ENCODE results near the gene TNFAIP3. TPM values are rescaled to one million over a fixed set of nuclear protein-coding genes. Genes with fewer than 3 reads are reported as not detected.
"Not testable (repeated sequence)": the region's sequence is repeated elsewhere in the genome, so short reads cannot be mapped to it uniquely, and the experiment has no call there.

TNFAIP3 gene
- polyA plus RNA-seq, 4 donors: 10.8 to 30.6 (median 15.3) TPM

GRCh38 chr6:137893181-137893580, 26.1 kb downstream of the TNFAIP3 start:
- Histone ChIP-seq H3K4me1 (ENCODE audit: control insufficient read depth in 3 of 3, insufficient read depth in 2 of 3, low read depth in 1 of 3, low read length in 2 of 3) (no peaks in the 10 kb centered on the region), H3K27me3 (ENCODE audit: control insufficient read depth in 3 of 3, insufficient read depth in 3 of 3, low read length in 3 of 3) (no peaks in the 10 kb centered on the region), H3K4me3 (ENCODE audit: low read depth in 1 of 3, low read length in 3 of 3) (no peak overlapping the region), H3K9me3 (ENCODE audit: control insufficient read depth in 2 of 2, insufficient read depth in 1 of 2, low read depth in 1 of 2, low read length in 1 of 2) (no peaks in the 10 kb centered on the region), H3K36me3 (ENCODE audit: control insufficient read depth in 3 of 3, insufficient read depth in 2 of 3, low read depth in 1 of 3, low read length in 3 of 3) (no peaks in the 10 kb centered on the region), H3K27ac (ENCODE audit: low read depth in 1 of 3, low read length in 2 of 3) (no peak overlapping the region)
- 85 to 92% (median 89%) methylated on average over 3 of the region's 3 CpGs for WGBS, 3 donors
- FAIRE-seq: no peak
- DNase-seq: no peak

DNA sequence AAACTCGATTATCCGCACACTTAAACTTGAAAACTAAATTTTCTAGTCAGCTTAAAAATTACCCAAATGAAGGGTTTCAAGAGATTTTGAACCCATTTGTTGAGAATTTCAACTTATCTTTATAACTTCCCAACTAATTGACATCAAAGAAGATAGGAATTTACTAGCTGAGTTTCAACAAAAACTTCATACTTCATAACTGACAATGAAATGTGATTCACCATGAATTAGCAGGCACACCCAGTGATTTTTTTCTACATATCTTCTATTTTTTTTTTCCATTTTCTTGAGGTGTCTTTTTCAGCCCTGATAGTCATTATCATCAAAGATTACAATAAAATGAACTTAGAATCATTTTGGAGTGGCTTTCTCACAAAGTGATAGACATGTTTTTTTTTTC, 26.7 kb downstream of the TNFAIP3 start:
- FAIRE-seq (no peak), DNase-seq (no peak)
- no peaks in the 10 kb centered on the region for H3K36me3 ChIP-seq (ENCODE audit: control insufficient read depth in 3 of 3, insufficient read depth in 2 of 3, low read depth in 1 of 3, low read length in 3 of 3)
- no peaks in the 10 kb centered on the region for H3K27me3 ChIP-seq (ENCODE audit: control insufficient read depth in 3 of 3, insufficient read depth in 3 of 3, low read length in 3 of 3)
- H3K4me1 ChIP-seq (ENCODE audit: control insufficient read depth in 3 of 3, insufficient read depth in 2 of 3, low read depth in 1 of 3, low read length in 2 of 3): no peaks in the 10 kb centered on the region
- H3K27ac ChIP-seq (ENCODE audit: low read depth in 1 of 3, low read length in 2 of 3): no peak overlapping the region
- no peak overlapping the region for H3K4me3 ChIP-seq (ENCODE audit: low read depth in 1 of 3, low read length in 3 of 3)
- no peaks in the 10 kb centered on the region for H3K9me3 ChIP-seq (ENCODE audit: control insufficient read depth in 2 of 2, insufficient read depth in 1 of 2, low read depth in 1 of 2, low read length in 1 of 2)
- WGBS, 3 donors: 94 to 98% (median 94%) methylated on average over 2 of the region's 2 CpGs

DNA sequence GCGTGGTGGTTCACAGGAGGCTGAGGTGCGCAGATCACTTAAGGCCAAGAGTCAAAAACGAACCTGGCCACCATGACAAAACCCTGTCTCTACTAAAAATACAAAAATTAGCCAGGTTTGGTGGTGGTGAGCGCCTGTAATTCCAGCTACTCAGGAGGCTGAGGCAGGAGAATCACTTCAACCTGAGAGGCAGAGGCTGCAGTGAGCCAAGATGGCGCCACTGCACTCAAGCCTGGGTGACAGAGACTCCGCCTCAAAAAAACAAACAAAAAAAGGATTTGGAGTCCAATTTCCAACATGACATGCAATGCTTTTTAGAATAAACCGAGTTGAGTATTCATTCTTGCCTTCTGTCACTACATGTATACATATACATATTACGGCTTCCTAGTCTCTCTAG, 27.3 kb downstream of the TNFAIP3 start:
- not testable (repeated sequence) for H3K36me3 ChIP-seq (ENCODE audit: control insufficient read depth in 3 of 3, insufficient read depth in 2 of 3, low read depth in 1 of 3, low read length in 3 of 3); FAIRE-seq; DNase-seq; H3K9me3 ChIP-seq (ENCODE audit: control insufficient read depth in 2 of 2, insufficient read depth in 1 of 2, low read depth in 1 of 2, low read length in 1 of 2); H3K4me1 ChIP-seq (ENCODE audit: control insufficient read depth in 3 of 3, insufficient read depth in 2 of 3, low read depth in 1 of 3, low read length in 2 of 3); H3K4me3 ChIP-seq (ENCODE audit: low read depth in 1 of 3, low read length in 3 of 3); H3K27ac ChIP-seq (ENCODE audit: low read depth in 1 of 3, low read length in 2 of 3); H3K27me3 ChIP-seq (ENCODE audit: control insufficient read depth in 3 of 3, insufficient read depth in 3 of 3, low read length in 3 of 3)
- WGBS, 3 donors: 71 to 85% (median 79%) methylated on average over 8 of the region's 8 CpGs

- Histone ChIP-seq H3K27ac (ENCODE audit: low read depth in 1 of 3, low read length in 2 of 3) (no peak overlapping the region), H3K4me1 (ENCODE audit: control insufficient read depth in 3 of 3, insufficient read depth in 2 of 3, low read depth in 1 of 3, low read length in 2 of 3) (no peaks in the 10 kb centered on the region), H3K4me3 (ENCODE audit: low read depth in 1 of 3, low read length in 3 of 3) (no peak overlapping the region), H3K9me3 (ENCODE audit: control insufficient read depth in 2 of 2, insufficient read depth in 1 of 2, low read depth in 1 of 2, low read length in 1 of 2) (no peaks in the 10 kb centered on the region), H3K36me3 (ENCODE audit: control insufficient read depth in 3 of 3, insufficient read depth in 2 of 3, low read depth in 1 of 3, low read length in 3 of 3) (no peaks in the 10 kb centered on the region), H3K27me3 (ENCODE audit: control insufficient read depth in 3 of 3, insufficient read depth in 3 of 3, low read length in 3 of 3) (no peaks in the 10 kb centered on the region)
- no peak for FAIRE-seq
- 81 to 94% (median 89%) methylated on average over 4 of the region's 4 CpGs for WGBS, 3 donors
- DNase-seq: no peak
Measured at GRCh38 chr6:137894779-137895385, 27.8 kb downstream of the TNFAIP3 start.

DNA sequence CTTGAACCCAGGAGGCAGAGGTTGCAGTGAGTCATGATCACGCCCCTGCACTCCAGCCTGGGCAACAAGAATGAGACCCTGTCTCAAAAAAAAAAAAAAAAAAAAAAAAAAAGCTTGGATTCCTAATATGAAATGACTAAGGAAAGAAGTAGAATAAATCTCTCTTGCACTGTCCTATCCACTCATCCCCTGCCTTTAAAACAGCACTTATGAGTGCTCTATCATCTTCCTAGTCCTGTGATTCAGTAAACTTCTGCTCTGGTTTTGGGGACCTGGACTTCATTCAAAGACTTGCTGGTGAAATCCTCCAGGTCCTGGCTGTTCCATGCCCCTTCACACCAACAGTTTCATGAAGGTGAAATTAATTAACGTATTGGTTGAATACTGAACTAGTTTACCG, 29.6 kb downstream of the TNFAIP3 start:
- FAIRE-seq (no peak), DNase-seq (no peak)
- H3K36me3 ChIP-seq (ENCODE audit: control insufficient read depth in 3 of 3, insufficient read depth in 2 of 3, low read depth in 1 of 3, low read length in 3 of 3): no peaks in the 10 kb centered on the region
- 93 to 95% (median 93%) methylated on average over 3 of the region's 3 CpGs for WGBS, 3 donors
- H3K4me3 ChIP-seq (ENCODE audit: low read depth in 1 of 3, low read length in 3 of 3): no peak overlapping the region
- peaks cover 0 to 6% (median 0%) of the 10 kb centered on the region in 3 donors for H3K4me1 ChIP-seq (ENCODE audit: control insufficient read depth in 3 of 3, insufficient read depth in 2 of 3, low read depth in 1 of 3, low read length in 2 of 3)
- no peaks in the 10 kb centered on the region for H3K27me3 ChIP-seq (ENCODE audit: control insufficient read depth in 3 of 3, insufficient read depth in 3 of 3, low read length in 3 of 3)
- no peak overlapping the region for H3K27ac ChIP-seq (ENCODE audit: low read depth in 1 of 3, low read length in 2 of 3)
- H3K9me3 ChIP-seq (ENCODE audit: control insufficient read depth in 2 of 2, insufficient read depth in 1 of 2, low read depth in 1 of 2, low read length in 1 of 2): no peaks in the 10 kb centered on the region

GRCh38 chr6:137900815-137901214, 33.8 kb downstream of the TNFAIP3 start:
- FAIRE-seq (no peak), DNase-seq (peak in 1 of 2 donors; percentile 23)
- Histone ChIP-seq H3K27me3 (ENCODE audit: control insufficient read depth in 3 of 3, insufficient read depth in 3 of 3, low read length in 3 of 3) (no peaks in the 10 kb centered on the region), H3K36me3 (ENCODE audit: control insufficient read depth in 3 of 3, insufficient read depth in 2 of 3, low read depth in 1 of 3, low read length in 3 of 3) (no peaks in the 10 kb centered on the region), H3K4me3 (ENCODE audit: low read depth in 1 of 3, low read length in 3 of 3) (no peak overlapping the region), H3K4me1 (ENCODE audit: control insufficient read depth in 3 of 3, insufficient read depth in 2 of 3, low read depth in 1 of 3, low read length in 2 of 3) (peaks cover 3 to 13% (median 5%) of the 10 kb centered on the region in 3 donors), H3K27ac (ENCODE audit: low read depth in 1 of 3, low read length in 2 of 3) (no peak overlapping the region), H3K9me3 (ENCODE audit: control insufficient read depth in 2 of 2, insufficient read depth in 1 of 2, low read depth in 1 of 2, low read length in 1 of 2) (no peaks in the 10 kb centered on the region)
- WGBS, 3 donors: 17 to 60% (median 37%) methylated on average over 2 of the region's 2 CpGs

DNA sequence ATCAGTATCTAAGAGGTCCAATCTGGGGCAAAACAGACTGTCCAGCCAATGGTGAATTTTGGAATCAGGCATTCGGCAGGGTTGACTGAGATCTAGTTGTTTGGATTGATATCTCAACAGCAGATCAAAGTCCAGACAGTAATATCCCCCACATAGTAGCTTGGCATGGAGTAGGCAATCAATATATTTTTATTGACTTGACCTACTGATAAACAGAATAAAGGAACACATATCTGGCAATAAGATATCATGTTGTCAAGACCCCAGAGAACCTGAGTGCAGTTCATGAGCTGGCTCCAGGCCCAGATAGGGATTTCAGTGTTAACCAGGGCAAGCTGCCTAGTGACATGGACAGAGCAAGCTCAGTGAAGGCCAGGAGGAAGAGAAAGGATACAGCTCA, 34.4 kb downstream of the TNFAIP3 start:
- H3K27ac ChIP-seq (ENCODE audit: low read depth in 1 of 3, low read length in 2 of 3): no peak overlapping the region
- FAIRE-seq: no peak
- 5 to 66% (median 40%) methylated on average over 1 of the region's 1 CpG for WGBS, 3 donors

DNA sequence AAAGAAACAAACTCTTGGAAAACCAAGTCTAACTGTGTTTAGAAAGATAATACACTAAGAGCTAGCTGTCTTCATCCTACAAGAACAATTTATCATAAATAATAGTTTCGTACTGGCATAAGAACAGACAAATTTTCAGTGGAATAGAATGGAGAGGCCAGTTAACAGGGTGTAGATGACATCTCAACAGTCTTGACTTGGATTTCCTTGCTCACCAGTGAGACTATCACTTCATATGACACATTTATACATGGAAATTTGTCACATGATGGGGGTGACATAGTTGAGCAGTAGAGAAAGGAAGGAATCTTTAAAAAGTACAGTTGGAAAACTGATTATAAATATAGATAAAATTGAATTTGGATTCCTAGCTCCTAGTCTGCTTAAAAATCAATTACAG, 35.6 kb downstream of the TNFAIP3 start:
- Histone ChIP-seq H3K36me3 (ENCODE audit: control insufficient read depth in 3 of 3, insufficient read depth in 2 of 3, low read depth in 1 of 3, low read length in 3 of 3) (no peaks in the 10 kb centered on the region), H3K4me1 (ENCODE audit: control insufficient read depth in 3 of 3, insufficient read depth in 2 of 3, low read depth in 1 of 3, low read length in 2 of 3) (peaks cover 3 to 13% (median 5%) of the 10 kb centered on the region in 3 donors), H3K27ac (ENCODE audit: low read depth in 1 of 3, low read length in 2 of 3) (no peak overlapping the region), H3K27me3 (ENCODE audit: control insufficient read depth in 3 of 3, insufficient read depth in 3 of 3, low read length in 3 of 3) (no peaks in the 10 kb centered on the region), H3K9me3 (ENCODE audit: control insufficient read depth in 2 of 2, insufficient read depth in 1 of 2, low read depth in 1 of 2, low read length in 1 of 2) (no peaks in the 10 kb centered on the region), H3K4me3 (ENCODE audit: low read depth in 1 of 3, low read length in 3 of 3) (no peak overlapping the region)
- WGBS, 3 donors: 90 to 98% (median 95%) methylated on average over 1 of the region's 1 CpG
- DNase-seq (no peak), FAIRE-seq (no peak)

More for the DNA sequence above, 34.4 kb downstream of the TNFAIP3 start:
- peak; percentile 22 to 77 for DNase-seq
- Histone ChIP-seq H3K27me3 (ENCODE audit: control insufficient read depth in 3 of 3, insufficient read depth in 3 of 3, low read length in 3 of 3) (no peaks in the 10 kb centered on the region), H3K4me3 (ENCODE audit: low read depth in 1 of 3, low read length in 3 of 3) (no peak overlapping the region), H3K9me3 (ENCODE audit: control insufficient read depth in 2 of 2, insufficient read depth in 1 of 2, low read depth in 1 of 2, low read length in 1 of 2) (no peaks in the 10 kb centered on the region), H3K4me1 (ENCODE audit: control insufficient read depth in 3 of 3, insufficient read depth in 2 of 3, low read depth in 1 of 3, low read length in 2 of 3) (peaks cover 3 to 13% (median 5%) of the 10 kb centered on the region in 3 donors), H3K36me3 (ENCODE audit: control insufficient read depth in 3 of 3, insufficient read depth in 2 of 3, low read depth in 1 of 3, low read length in 3 of 3) (no peaks in the 10 kb centered on the region)

Data from small intestine (tissue), 7 donors.